A549 (cell line): ENCODE results near the gene RASA3.

Experiments used
- CEBPB ChIP-seq, 2 experiments: fragments of >200 bp in 1 of 2; sonication (Bioruptor Twin) in 1 of 2; formaldehyde crosslinking in 1 of 2; IDR thresholded peaks; 2 replicates each; pipeline ENCODE4 v1.6.1; 2012 to 2016
- CHD2 ChIP-seq: fragments of 150-350 bp; IDR thresholded peaks from 2 replicates; pipeline ENCODE4 v1.6.1; 2014; ENCODE audit warnings: low read length; ENCODE audit not compliant: partially characterized antibody
- EP300 ChIP-seq, 2 experiments: fragments of >200 bp; sonication (Bioruptor Twin); formaldehyde crosslinking; IDR thresholded peaks; 2 replicates in 1 of 2; 3 replicates in 1 of 2; pipeline ENCODE4 v1.6.1; 2016 to 2017
- HDAC2 ChIP-seq: fragments of 200-600 bp; sonication (generic); IDR thresholded peaks from 2 replicates; pipeline ENCODE4 v1.6.1; 2016
- KDM1A ChIP-seq: fragments of 200-600 bp; sonication (generic); IDR thresholded peaks from 2 replicates; pipeline ENCODE4 v1.6.1; 2016; ENCODE audit warnings: low read depth, mild to moderate bottlenecking
- PHF8 ChIP-seq: fragments of 200-600 bp; sonication (generic); IDR thresholded peaks from 2 replicates; pipeline ENCODE4 v1.6.1; 2016; ENCODE audit warnings: low read depth, mild to moderate bottlenecking, antibody characterized with exemption, moderate library complexity, borderline replicate concordance
- RAD21 ChIP-seq, 2 experiments: fragments of >200 bp in 1 of 2; sonication (Bioruptor Twin) in 1 of 2; formaldehyde crosslinking in 1 of 2; IDR thresholded peaks in 1 of 2; conservative IDR thresholded peaks in 1 of 2; 2 replicates in 1 of 2; 3 replicates in 1 of 2; pipeline ENCODE4 v1.6.1; 2012 to 2018; ENCODE audit warnings: inconsistent platforms in 1 of 2
- RFX5 ChIP-seq: fragments of 450-650 bp; IDR thresholded peaks from 2 replicates; pipeline ENCODE4 v1.7.1; 2014; ENCODE audit warnings: antibody characterized with exemption, mild to moderate bottlenecking, moderate library complexity
- ZC3H11A ChIP-seq: fragments of 450-650 bp; IDR thresholded peaks from 2 replicates; pipeline ENCODE4 v1.6.1; 2014; ENCODE audit warnings: antibody characterized with exemption, mild to moderate bottlenecking
- TF ChIP-seq, protein P1 (sequence below): fragments of >200 bp; sonication (Bioruptor Twin); formaldehyde crosslinking; IDR thresholded peaks from 3 replicates; pipeline ENCODE4 v1.5.1; 2016
- TF ChIP-seq, protein P2 (sequence below): fragments of 150-350 bp; IDR thresholded peaks from 2 replicates; pipeline ENCODE4 v1.6.1; 2014; ENCODE audit warnings: low read depth, mild to moderate bottlenecking, low read length
- TF ChIP-seq, protein P3 (sequence below): IDR thresholded peaks from 2 replicates; pipeline ENCODE4 v1.6.1; 2012

DNA sequence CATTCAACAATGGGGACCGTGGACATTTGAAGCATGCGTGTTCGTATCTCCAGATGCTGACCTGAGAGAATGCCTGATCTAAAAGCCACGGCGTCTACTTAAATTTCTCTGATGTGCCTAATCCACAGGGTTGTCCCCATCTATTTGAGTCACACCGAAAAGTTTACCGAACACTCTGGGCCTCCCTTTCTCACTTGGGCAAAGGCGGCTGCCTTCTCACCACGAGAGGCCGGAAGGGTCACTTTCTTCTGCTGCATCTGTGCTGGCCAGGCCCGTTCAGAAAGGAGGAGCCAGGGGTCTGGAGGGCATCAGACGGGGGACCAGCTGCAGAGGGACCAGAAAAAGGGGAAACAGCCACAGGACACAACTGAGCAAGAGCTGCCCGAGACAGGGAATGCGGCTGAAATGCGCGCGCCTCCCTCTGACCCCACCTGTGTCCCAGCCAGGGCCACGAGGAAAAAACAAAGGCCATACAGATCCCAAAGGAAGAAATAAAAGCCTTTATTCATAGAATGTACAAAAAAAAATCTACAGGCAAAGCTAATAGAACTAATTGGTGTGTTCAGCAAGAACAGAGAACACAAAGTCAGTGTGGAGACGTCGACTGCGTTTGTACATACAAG lies 87.2 kb downstream of the RASA3 start:
- TF ChIP-seq HDAC2 (no peak), RFX5 (no peak), RAD21 (conservative IDR thresholded peaks at IDR 0.05 in 1 of 2, IDR thresholded peaks at IDR 0.05 in 1 of 2) (no peak), KDM1A (no peak), PHF8 (no peak), CEBPB (IDR thresholded peaks at IDR 0.05) (no peak), ZC3H11A (no peak), CHD2 (no peak), EP300 (IDR thresholded peaks at IDR 0.05) (no peak)
- TF ChIP-seq, protein P1, sequence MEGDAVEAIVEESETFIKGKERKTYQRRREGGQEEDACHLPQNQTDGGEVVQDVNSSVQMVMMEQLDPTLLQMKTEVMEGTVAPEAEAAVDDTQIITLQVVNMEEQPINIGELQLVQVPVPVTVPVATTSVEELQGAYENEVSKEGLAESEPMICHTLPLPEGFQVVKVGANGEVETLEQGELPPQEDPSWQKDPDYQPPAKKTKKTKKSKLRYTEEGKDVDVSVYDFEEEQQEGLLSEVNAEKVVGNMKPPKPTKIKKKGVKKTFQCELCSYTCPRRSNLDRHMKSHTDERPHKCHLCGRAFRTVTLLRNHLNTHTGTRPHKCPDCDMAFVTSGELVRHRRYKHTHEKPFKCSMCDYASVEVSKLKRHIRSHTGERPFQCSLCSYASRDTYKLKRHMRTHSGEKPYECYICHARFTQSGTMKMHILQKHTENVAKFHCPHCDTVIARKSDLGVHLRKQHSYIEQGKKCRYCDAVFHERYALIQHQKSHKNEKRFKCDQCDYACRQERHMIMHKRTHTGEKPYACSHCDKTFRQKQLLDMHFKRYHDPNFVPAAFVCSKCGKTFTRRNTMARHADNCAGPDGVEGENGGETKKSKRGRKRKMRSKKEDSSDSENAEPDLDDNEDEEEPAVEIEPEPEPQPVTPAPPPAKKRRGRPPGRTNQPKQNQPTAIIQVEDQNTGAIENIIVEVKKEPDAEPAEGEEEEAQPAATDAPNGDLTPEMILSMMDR = no peak
- TF ChIP-seq, protein P2, sequence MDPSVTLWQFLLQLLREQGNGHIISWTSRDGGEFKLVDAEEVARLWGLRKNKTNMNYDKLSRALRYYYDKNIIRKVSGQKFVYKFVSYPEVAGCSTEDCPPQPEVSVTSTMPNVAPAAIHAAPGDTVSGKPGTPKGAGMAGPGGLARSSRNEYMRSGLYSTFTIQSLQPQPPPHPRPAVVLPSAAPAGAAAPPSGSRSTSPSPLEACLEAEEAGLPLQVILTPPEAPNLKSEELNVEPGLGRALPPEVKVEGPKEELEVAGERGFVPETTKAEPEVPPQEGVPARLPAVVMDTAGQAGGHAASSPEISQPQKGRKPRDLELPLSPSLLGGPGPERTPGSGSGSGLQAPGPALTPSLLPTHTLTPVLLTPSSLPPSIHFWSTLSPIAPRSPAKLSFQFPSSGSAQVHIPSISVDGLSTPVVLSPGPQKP = no peak
- TF ChIP-seq, protein P3, sequence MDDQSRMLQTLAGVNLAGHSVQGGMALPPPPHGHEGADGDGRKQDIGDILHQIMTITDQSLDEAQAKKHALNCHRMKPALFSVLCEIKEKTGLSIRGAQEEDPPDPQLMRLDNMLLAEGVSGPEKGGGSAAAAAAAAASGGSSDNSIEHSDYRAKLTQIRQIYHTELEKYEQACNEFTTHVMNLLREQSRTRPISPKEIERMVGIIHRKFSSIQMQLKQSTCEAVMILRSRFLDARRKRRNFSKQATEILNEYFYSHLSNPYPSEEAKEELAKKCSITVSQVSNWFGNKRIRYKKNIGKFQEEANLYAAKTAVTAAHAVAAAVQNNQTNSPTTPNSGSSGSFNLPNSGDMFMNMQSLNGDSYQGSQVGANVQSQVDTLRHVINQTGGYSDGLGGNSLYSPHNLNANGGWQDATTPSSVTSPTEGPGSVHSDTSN = no peak
